Testis (tissue), 2 donors: ENCODE results near the gene HLA-DPA1.

Experiments
- POLR2A ChIP-seq: fragments of 450-650 bp; IDR thresholded peaks from one replicate; pipeline ENCODE4 v1.6.1; 2017; ENCODE audit warnings: antibody characterized with exemption, mild to moderate bottlenecking, moderate library complexity
- TF ChIP-seq, protein P1 (sequence below), 3 experiments: fragments of 450-650 bp in 2 of 3; fragments of 200-600 bp in 1 of 3; sonication (generic) in 1 of 3; IDR thresholded peaks; one replicate each; pipeline ENCODE4 v1.5.1; 2016 to 2019; ENCODE audit warnings: antibody characterized with exemption in 3 of 3, mild to moderate bottlenecking in 2 of 3, moderate library complexity in 1 of 3

DNA sequence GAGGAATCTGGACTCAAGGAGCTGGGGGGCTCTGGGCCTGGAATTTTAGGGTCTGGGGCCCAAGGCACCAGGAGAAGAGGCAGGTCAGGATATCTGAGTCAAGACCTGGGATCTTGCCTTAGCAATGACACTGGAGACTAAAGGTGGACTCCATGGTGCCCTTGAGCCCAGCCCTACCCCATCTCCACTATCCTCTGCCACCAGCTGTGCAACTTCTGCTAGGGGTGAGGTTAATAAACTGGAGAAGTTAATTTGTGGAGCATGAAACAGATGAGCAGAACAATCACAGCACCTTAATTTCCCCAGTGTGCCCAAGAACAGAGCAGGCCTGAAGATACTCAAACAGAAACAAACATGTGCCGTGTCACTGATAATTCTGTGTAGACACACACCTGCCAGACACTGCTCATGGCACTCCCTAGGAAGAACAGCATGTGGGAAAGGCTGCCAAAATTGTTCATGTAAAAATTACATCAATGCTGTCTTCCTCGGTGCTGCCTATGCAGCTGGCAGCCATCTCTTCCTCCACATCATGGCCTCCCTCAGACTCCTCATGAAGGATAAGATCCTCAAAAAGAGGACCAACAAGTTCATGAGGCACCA lies 5.6 kb upstream of the HLA-DPA1 start:
- no peak for TF ChIP-seq POLR2A
- TF ChIP-seq, protein P1, sequence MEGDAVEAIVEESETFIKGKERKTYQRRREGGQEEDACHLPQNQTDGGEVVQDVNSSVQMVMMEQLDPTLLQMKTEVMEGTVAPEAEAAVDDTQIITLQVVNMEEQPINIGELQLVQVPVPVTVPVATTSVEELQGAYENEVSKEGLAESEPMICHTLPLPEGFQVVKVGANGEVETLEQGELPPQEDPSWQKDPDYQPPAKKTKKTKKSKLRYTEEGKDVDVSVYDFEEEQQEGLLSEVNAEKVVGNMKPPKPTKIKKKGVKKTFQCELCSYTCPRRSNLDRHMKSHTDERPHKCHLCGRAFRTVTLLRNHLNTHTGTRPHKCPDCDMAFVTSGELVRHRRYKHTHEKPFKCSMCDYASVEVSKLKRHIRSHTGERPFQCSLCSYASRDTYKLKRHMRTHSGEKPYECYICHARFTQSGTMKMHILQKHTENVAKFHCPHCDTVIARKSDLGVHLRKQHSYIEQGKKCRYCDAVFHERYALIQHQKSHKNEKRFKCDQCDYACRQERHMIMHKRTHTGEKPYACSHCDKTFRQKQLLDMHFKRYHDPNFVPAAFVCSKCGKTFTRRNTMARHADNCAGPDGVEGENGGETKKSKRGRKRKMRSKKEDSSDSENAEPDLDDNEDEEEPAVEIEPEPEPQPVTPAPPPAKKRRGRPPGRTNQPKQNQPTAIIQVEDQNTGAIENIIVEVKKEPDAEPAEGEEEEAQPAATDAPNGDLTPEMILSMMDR (IDR thresholded peaks at IDR 0.05): no peak
